ENCODE measurements around the gene PRKN. TPM values are rescaled to one million over a fixed set of nuclear protein-coding genes. Genes with fewer than 3 reads are reported as not detected.

Gene PRKN
- total RNA-seq, 2 donors from 2014 or later = 3.3 to 4.8 TPM

DNA sequence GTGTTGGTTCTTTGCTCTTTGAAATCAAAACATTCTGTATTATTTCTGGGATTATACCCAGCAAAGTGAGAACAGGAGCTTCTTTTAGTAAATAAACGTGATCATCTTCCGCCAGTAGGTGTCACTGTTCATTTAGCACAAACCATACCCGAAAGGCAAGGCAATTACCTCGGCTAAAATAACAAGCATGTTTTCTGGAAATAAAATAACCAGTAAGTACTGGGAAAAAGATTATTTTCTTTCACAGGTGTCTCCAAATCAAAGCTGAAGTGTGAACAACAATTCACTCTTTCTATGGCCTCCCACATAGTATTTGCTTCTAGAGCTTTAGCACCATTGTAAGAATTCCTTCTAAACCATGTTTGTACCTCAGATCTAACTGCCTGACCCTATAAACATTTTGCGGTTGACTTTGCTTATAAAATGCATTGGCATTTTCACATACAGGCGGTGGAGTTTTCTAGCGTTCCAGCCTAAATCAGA is 1309.1 kb downstream of the PRKN start:
- H3K4me1 Mint-ChIP-seq = peaks cover 28% of the 10 kb centered on the region
- no peaks in the 10 kb centered on the region for H3K36me3 Mint-ChIP-seq (ENCODE audit: low read depth)
- no peak overlapping the region for H3K27ac Mint-ChIP-seq
- Histone ChIP-seq H3K4me1 (ENCODE audit: control insufficient read depth, insufficient read depth, low read length) (peaks cover 14% of the 10 kb centered on the region), H3K9ac (ENCODE audit: extremely low read depth, low read length, poor library complexity, severe bottlenecking) (no peak overlapping the region), H3K4me3 (ENCODE audit: low read length) (no peak overlapping the region), H3K9me3 (ENCODE audit: control insufficient read depth, low read length) (no peaks in the 10 kb centered on the region), H3K27me3 (ENCODE audit: control insufficient read depth, insufficient read depth, low read length, poor library complexity, severe bottlenecking) (no peaks in the 10 kb centered on the region), H3K27ac (ENCODE audit: low read depth, low read length) (peak overlapping the region; percentile 88), H3K36me3 (ENCODE audit: control insufficient read depth, insufficient read depth, low read length) (no peaks in the 10 kb centered on the region)
- DNase-seq = peak; percentile 66
- peaks cover 4% of the 10 kb centered on the region for H3K27me3 Mint-ChIP-seq (ENCODE audit: insufficient read depth)
- WGBS, 2 experiments (ENCODE audit: insufficient coverage in 1 of 2, insufficient read length in 1 of 2) = 43 to 60% methylated on average over 5 to 7 of the region's 7 CpGs
- no peaks in the 10 kb centered on the region for H3K9me3 Mint-ChIP-seq
- no peak overlapping the region for H3K4me3 Mint-ChIP-seq
- TF ChIP-seq, protein P1, sequence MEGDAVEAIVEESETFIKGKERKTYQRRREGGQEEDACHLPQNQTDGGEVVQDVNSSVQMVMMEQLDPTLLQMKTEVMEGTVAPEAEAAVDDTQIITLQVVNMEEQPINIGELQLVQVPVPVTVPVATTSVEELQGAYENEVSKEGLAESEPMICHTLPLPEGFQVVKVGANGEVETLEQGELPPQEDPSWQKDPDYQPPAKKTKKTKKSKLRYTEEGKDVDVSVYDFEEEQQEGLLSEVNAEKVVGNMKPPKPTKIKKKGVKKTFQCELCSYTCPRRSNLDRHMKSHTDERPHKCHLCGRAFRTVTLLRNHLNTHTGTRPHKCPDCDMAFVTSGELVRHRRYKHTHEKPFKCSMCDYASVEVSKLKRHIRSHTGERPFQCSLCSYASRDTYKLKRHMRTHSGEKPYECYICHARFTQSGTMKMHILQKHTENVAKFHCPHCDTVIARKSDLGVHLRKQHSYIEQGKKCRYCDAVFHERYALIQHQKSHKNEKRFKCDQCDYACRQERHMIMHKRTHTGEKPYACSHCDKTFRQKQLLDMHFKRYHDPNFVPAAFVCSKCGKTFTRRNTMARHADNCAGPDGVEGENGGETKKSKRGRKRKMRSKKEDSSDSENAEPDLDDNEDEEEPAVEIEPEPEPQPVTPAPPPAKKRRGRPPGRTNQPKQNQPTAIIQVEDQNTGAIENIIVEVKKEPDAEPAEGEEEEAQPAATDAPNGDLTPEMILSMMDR (conservative IDR thresholded peaks at IDR 0.05) = peak; percentile 83

DNA sequence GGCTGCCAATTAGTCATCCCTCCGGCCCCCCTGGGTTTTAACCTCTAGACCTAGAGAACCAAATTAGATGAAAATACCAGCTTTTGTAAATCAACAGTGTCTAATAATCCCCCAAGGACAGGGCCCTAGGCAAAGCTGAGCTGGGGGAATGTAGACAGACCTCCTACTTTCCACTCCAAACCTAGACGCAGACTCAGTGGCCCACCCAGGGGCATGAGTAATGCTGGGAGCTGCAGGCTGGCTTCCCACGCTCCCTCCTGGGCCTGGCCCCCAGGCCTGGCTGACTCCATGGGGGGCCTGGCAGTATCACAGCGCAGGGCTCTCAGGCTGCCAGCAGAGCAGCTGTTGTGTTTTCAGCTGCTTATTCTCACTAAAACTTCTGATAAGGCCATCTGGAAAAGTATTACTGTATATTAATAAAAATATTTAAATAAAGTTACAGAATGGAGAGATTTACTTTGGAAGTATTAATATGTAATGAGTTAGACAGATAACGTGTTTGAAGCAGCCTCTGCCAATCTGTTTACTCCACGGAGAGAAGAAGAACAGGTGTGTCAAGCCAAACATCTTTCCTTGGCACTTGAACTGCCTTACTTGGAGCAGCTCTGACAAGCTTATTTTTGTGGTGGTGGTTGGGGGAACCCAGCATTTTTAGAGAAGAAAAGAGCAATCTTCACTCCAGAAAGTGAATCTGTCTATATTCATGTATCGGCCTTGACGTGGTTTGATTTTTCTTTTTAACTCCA is 1309.7 kb downstream of the PRKN start:
- Mint-ChIP-seq H3K36me3 (ENCODE audit: low read depth) (no peaks in the 10 kb centered on the region), H3K27me3 (ENCODE audit: insufficient read depth) (peaks cover 4% of the 10 kb centered on the region), H3K27ac (no peak overlapping the region), H3K4me3 (no peak overlapping the region), H3K4me1 (peaks cover 28% of the 10 kb centered on the region), H3K9me3 (no peaks in the 10 kb centered on the region)
- TF ChIP-seq, protein P1 (conservative IDR thresholded peaks at IDR 0.05) = no peak
- 35 to 46% methylated on average over 4 to 8 of the region's 8 CpGs for WGBS, 2 experiments (ENCODE audit: insufficient coverage in 1 of 2, insufficient read length in 1 of 2)
- Histone ChIP-seq H3K4me1 (ENCODE audit: control insufficient read depth, insufficient read depth, low read length) (peaks cover 14% of the 10 kb centered on the region), H3K27ac (ENCODE audit: low read depth, low read length) (peak overlapping the region; percentile 88), H3K27me3 (ENCODE audit: control insufficient read depth, insufficient read depth, low read length, poor library complexity, severe bottlenecking) (no peaks in the 10 kb centered on the region), H3K9ac (ENCODE audit: extremely low read depth, low read length, poor library complexity, severe bottlenecking) (no peak overlapping the region), H3K36me3 (ENCODE audit: control insufficient read depth, insufficient read depth, low read length) (no peaks in the 10 kb centered on the region), H3K4me3 (ENCODE audit: low read length) (no peak overlapping the region), H3K9me3 (ENCODE audit: control insufficient read depth, low read length) (no peaks in the 10 kb centered on the region)
- peak; percentile 75 for DNase-seq

DNA sequence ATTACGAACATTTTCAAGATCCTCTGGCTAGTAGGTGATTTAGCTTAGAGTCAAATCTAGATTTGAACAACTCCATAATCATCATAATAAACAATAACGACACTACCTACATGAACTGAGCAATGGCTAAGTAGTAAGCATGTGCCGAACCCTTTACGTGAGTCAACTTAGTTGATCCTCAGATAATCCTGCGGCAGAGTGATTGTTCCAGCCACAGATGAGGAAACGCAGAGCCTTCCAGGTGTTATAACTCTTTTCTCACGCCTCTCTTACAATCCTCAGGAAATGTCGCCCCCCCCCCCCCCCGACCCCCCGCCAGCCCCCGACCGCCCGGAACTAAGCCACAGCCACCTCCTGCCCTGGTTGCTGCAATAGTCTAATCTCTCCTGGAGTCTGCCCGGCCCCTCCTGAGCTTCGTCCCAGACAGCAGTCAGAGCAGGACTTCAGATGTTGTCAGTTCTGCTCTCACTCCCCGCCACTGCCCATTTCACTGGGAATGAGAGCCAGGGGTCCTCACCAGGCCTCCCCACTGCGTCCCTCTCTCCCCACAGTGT is 1312.2 kb downstream of the PRKN start:
- DNase-seq = peak; percentile 78
- H3K27me3 Mint-ChIP-seq (ENCODE audit: insufficient read depth) = peaks cover 4% of the 10 kb centered on the region
- 66 to 75% methylated on average over 6 to 12 of the region's 17 CpGs for WGBS, 2 experiments (ENCODE audit: insufficient coverage in 1 of 2, insufficient read length in 1 of 2)
- Histone ChIP-seq H3K27ac (ENCODE audit: low read depth, low read length) (peak overlapping the region; percentile 41), H3K9ac (ENCODE audit: extremely low read depth, low read length, poor library complexity, severe bottlenecking) (peak overlapping the region; percentile 6), H3K27me3 (ENCODE audit: control insufficient read depth, insufficient read depth, low read length, poor library complexity, severe bottlenecking) (no peaks in the 10 kb centered on the region), H3K9me3 (ENCODE audit: control insufficient read depth, low read length) (peaks cover 14% of the 10 kb centered on the region), H3K36me3 (ENCODE audit: control insufficient read depth, insufficient read depth, low read length) (no peaks in the 10 kb centered on the region), H3K4me1 (ENCODE audit: control insufficient read depth, insufficient read depth, low read length) (peaks cover 14% of the 10 kb centered on the region), H3K4me3 (ENCODE audit: low read length) (no peak overlapping the region)
- H3K4me3 Mint-ChIP-seq = no peak overlapping the region
- TF ChIP-seq, protein P1 (conservative IDR thresholded peaks at IDR 0.05) = no peak
- H3K9me3 Mint-ChIP-seq = peaks cover 2% of the 10 kb centered on the region
- peaks cover 28% of the 10 kb centered on the region for H3K4me1 Mint-ChIP-seq
- no peak overlapping the region for H3K27ac Mint-ChIP-seq
- H3K36me3 Mint-ChIP-seq (ENCODE audit: low read depth) = no peaks in the 10 kb centered on the region

Measured in endodermal cell (in vitro differentiated cells).